Spinal cord (tissue), 10 donors: Measurements from ENCODE around the gene TSPAN2. TPM values are rescaled to one million over a fixed set of nuclear protein-coding genes. Genes with fewer than 3 reads are reported as not detected.
"Not testable (repeated sequence)": the region's sequence is repeated elsewhere in the genome, so short reads cannot be mapped to it uniquely, and the experiment has no call there.

Source experiments
- DNase-seq, 6 donors: peaks; one replicate each; pipeline versions ENCODE4 v3.0.0 to v3.0.0-alpha.2; 2013 to 2015; ENCODE audit warnings: low spot score in 6 of 6, low read depth in 4 of 6
- H3K27ac ChIP-seq: one replicate; pipeline ENCODE4 v1.5.1; 2013; ENCODE audit warnings: low read depth, low read length, control low read depth
- H3K27me3 ChIP-seq: one replicate; pipeline ENCODE4 v1.6.1; 2013; ENCODE audit warnings: low read length; ENCODE audit not compliant: control insufficient read depth, insufficient read depth
- H3K36me3 ChIP-seq: one replicate; pipeline ENCODE4 v1.6.1; 2013; ENCODE audit warnings: low read length; ENCODE audit not compliant: control insufficient read depth, insufficient read depth
- H3K4me1 ChIP-seq: one replicate; pipeline ENCODE4 v1.6.1; 2013; ENCODE audit warnings: low read length; ENCODE audit not compliant: control insufficient read depth, insufficient read depth
- H3K4me3 ChIP-seq: one replicate; pipeline ENCODE4 v1.5.1; 2013; ENCODE audit warnings: low read depth, low read length, control low read depth
- H3K9me3 ChIP-seq: one replicate; pipeline ENCODE4 v1.6.1; 2013; ENCODE audit warnings: low read length; ENCODE audit not compliant: control insufficient read depth, insufficient read depth
- WGBS: methylation state at CpG from one replicate; pipeline ENCODE4 v1.1.5; 2013; ENCODE audit warnings: missing lambda C conversion rate; ENCODE audit not compliant: insufficient coverage; 5-methylcytosine and 5-hydroxymethylcytosine counted together
- polyA plus RNA-seq, 2 donors: library from polyadenylated mRNA; unstranded; fragments of 120-200 nt; gene quantifications; one replicate each; pipeline ENCODE4 v1.2.1, GENCODE V29; 2013; ENCODE audit not compliant: insufficient read length in 2 of 2
- total RNA-seq, 2 donors: library from RNA; depleted of rRNA in 1 of 2; stranded (reverse); fragments of 120-200 nt in 1 of 2; fragments of >200 nt in 1 of 2; gene quantifications; one replicate each; pipeline versions ENCODE4 v1.2.3 to v1.2.4, GENCODE V29; 2013 to 2014
- donor health status: healthy.

TSPAN2 gene
- total and polyA plus RNA-seq, 4 donors, result 8.9 to 29.0 (median 28.7) TPM

GRCh38 chr1:115029526-115029925 is 59.8 kb downstream of the TSPAN2 start, which contains the start of gene TSHB:
Gene TSHB, plus strand, starts transcription at chr1:115029826. Its CDS starts 3,537 bp downstream, at chr1:115033363.
- Histone ChIP-seq H3K36me3 (no peaks in the 10 kb centered on the region), H3K9me3 (no peaks in the 10 kb centered on the region), H3K27me3 (no peaks in the 10 kb centered on the region), H3K27ac (no peak within 1 kb of the TSS), H3K4me1 (no peaks in the 10 kb centered on the region), H3K4me3 (no peak within 1 kb of the TSS)
- no peak for DNase-seq

- H3K4me3 ChIP-seq, result no peak overlapping the region
- no peaks in the 10 kb centered on the region for H3K36me3 ChIP-seq
- H3K27ac ChIP-seq, result no peak overlapping the region
- no peak for DNase-seq
- no peaks in the 10 kb centered on the region for H3K27me3 ChIP-seq
- H3K9me3 ChIP-seq, result no peaks in the 10 kb centered on the region
- H3K4me1 ChIP-seq, result no peaks in the 10 kb centered on the region
These were observed 65.7 kb downstream of the TSPAN2 start for GRCh38 chr1:115023593-115023992.

GRCh38 chr1:115021145-115021544 is 68.2 kb downstream of the TSPAN2 start:
- H3K9me3 ChIP-seq, result no peaks in the 10 kb centered on the region
- H3K36me3 ChIP-seq, result no peaks in the 10 kb centered on the region
- no peaks in the 10 kb centered on the region for H3K27me3 ChIP-seq
- no peaks in the 10 kb centered on the region for H3K4me1 ChIP-seq
- WGBS, result no CpG with 5 or more reads among the region's 1 CpG
- H3K4me3 ChIP-seq, result no peak overlapping the region
- no peak for DNase-seq
- H3K27ac ChIP-seq, result no peak overlapping the region

GRCh38 chr1:115019549-115019948 is 69.8 kb downstream of the TSPAN2 start:
- 91% methylated on average over 9 of the region's 9 CpGs for WGBS
- H3K9me3 ChIP-seq, H3K4me1 ChIP-seq, DNase-seq, H3K36me3 ChIP-seq, H3K27me3 ChIP-seq, H3K27ac ChIP-seq, H3K4me3 ChIP-seq: not testable (repeated sequence)

- H3K27ac ChIP-seq, result no peak overlapping the region
- no peak overlapping the region for H3K4me3 ChIP-seq
- WGBS, result no CpG with 5 or more reads among the region's 2 CpGs
- H3K9me3 ChIP-seq, result no peaks in the 10 kb centered on the region
- H3K27me3 ChIP-seq, result no peaks in the 10 kb centered on the region
- H3K4me1 ChIP-seq, result no peaks in the 10 kb centered on the region
- H3K36me3 ChIP-seq, result no peaks in the 10 kb centered on the region
- no peak for DNase-seq
These were observed 75.5 kb downstream of the TSPAN2 start for GRCh38 chr1:115013792-115014191.

GRCh38 chr1:115012434-115012833 is 76.9 kb downstream of the TSPAN2 start:
- DNase-seq, result no peak
- Histone ChIP-seq H3K9me3 (no peaks in the 10 kb centered on the region), H3K4me3 (no peak overlapping the region), H3K36me3 (no peaks in the 10 kb centered on the region), H3K27me3 (no peaks in the 10 kb centered on the region), H3K4me1 (no peaks in the 10 kb centered on the region), H3K27ac (no peak overlapping the region)
- 55% methylated on average over 1 of the region's 1 CpG for WGBS

- Histone ChIP-seq H3K36me3 (no peaks in the 10 kb centered on the region), H3K9me3 (no peaks in the 10 kb centered on the region), H3K4me3 (no peak overlapping the region), H3K27ac (no peak overlapping the region), H3K4me1 (no peaks in the 10 kb centered on the region), H3K27me3 (no peaks in the 10 kb centered on the region)
- WGBS, result 93% methylated on average over 1 of the region's 1 CpG
- no peak for DNase-seq
These were observed 77.3 kb downstream of the TSPAN2 start for GRCh38 chr1:115012006-115012405.

GRCh38 chr1:115006191-115006590 is 83.1 kb downstream of the TSPAN2 start:
- H3K4me1 ChIP-seq, result no peaks in the 10 kb centered on the region
- H3K4me3 ChIP-seq, result no peak overlapping the region
- no peaks in the 10 kb centered on the region for H3K9me3 ChIP-seq
- H3K36me3 ChIP-seq, result no peaks in the 10 kb centered on the region
- DNase-seq, result no peak
- H3K27ac ChIP-seq, result no peak overlapping the region
- H3K27me3 ChIP-seq, result no peaks in the 10 kb centered on the region
- WGBS, result no CpG with 5 or more reads among the region's 2 CpGs

Other genes with a start within 250 kb of the TSPAN2 start
- gene SYCP1, start 234.6 kb downstream of the TSPAN2 start, total RNA-seq, result under 1 TPM in 1 of 2 donors, not detected in 1; 0.11 TPM
- under 1 TPM in 1 of 2 donors, not detected in 1; 0.48 TPM for gene SYCP1, start 234.6 kb downstream of the TSPAN2 start, polyA plus RNA-seq
- not detected for gene TSHB, start 59.7 kb downstream of the TSPAN2 start, total RNA-seq
- gene TSHB, start 59.7 kb downstream of the TSPAN2 start, polyA plus RNA-seq, result 1 to 10 TPM in 1 of 2 donors, not detected in 1; 1.3 TPM
- 10 to 100 TPM in 1 of 2 donors, 1 to 10 TPM in 1; 4.1 to 10.4 TPM for gene NGF, start 248.7 kb upstream of the TSPAN2 start, total RNA-seq
- gene NGF, start 248.7 kb upstream of the TSPAN2 start, polyA plus RNA-seq, result 1 to 10 TPM; 2.0 to 4.3 TPM